Forelimb muscle (tissue), 1 donor: ENCODE data around the gene TOM1L2. TPM values are rescaled to one million over a fixed set of nuclear protein-coding genes. Genes with fewer than 3 reads are reported as not detected.
"Not testable (repeated sequence)": the region's sequence is repeated elsewhere in the genome, so short reads cannot be mapped to it uniquely, and the experiment has no call there.

Experiments used
- DNase-seq: peaks from one replicate; pipeline ENCODE4 v3.0.0-alpha.2; 2013; ENCODE audit warnings: low read depth
- polyA plus RNA-seq: library from polyadenylated mRNA; unstranded; fragments of 120-200 nt; gene quantifications from one replicate; pipeline ENCODE4 v1.2.1, GENCODE V29; 2013; ENCODE audit not compliant: insufficient read length

TOM1L2 gene
- polyA plus RNA-seq, 1 donor, result 36.3 TPM

DNA sequence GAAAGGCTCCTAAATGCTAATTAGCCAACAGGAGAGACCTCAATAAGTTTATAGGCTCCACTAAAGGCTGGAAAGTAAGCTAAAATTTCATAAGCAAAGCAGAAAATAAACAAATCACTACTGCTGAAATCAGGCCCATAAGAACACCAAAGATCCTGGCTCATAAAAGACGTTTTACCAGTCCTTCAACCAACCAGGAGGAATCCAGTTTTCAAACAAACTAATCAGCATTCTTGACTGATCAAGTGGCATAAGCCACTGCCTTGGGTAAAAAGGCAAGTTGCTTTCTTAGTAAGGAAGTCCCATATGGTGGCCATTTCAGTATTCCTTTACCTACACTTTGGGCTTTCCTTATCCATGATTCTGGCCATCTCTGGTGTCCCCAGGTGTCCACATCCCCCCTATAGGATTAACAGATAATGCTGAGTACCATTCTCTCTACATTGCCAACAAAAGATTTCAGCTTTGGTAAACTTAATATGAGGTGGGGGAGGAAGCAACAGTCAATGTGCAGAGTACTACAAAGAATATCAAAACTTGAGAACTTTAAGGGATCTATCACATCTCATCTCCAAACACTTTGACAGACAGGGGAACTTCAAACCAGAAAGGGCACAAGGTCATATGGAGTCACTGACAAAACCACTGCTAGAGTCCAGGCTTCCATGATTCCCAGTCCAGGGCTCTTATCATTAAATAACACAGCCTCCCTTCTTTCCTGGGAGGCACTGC lies 1.3 kb downstream of the TOM1L2 start:
- no peak for DNase-seq

DNA sequence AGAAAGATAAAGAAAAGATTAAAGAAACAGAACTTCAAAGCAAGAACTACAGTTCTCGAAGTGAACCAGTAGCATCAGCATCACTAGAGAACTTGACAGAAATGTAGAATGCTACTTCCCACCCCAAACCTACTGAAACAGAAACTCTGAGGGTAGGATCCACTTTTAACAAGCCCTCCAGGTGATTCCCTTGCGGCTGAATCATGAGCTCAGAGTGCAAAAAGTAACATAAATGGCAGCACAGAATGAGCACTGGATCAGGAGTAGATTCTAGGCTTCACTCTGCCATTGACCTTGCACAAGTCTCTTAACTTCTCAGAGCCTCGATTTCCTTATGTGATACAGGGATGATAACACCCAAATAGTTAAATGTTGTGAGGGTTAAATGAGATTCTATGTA lies 5.8 kb downstream of the TOM1L2 start:
- no peak for DNase-seq

DNA sequence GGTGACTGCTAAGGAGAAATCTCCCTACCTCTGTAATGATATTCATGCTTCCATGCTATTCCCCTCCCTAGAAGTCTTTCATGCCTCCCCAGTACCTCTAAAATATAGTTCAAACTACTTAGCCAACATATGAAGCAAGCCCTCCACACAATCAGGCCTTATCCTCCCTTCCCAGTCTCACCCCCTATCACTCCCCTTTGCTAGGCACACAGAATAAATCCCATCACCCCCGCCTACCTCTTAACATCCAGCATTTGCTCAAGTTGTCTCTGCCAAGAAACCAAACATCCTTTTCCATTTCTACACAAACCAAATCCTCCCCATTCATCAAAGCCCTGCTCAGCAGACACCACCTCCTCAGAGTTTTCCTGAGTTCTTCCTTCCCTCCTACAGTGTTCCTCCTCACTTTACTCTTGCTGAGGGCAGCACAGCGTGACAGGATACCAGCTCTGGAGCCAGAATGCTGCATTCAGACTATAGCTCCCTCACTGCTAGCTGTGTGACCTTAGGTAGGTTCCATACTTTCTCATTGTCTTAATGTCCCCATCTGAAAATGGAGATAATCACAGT lies 7.0 kb downstream of the TOM1L2 start:
- no peak for DNase-seq

DNA sequence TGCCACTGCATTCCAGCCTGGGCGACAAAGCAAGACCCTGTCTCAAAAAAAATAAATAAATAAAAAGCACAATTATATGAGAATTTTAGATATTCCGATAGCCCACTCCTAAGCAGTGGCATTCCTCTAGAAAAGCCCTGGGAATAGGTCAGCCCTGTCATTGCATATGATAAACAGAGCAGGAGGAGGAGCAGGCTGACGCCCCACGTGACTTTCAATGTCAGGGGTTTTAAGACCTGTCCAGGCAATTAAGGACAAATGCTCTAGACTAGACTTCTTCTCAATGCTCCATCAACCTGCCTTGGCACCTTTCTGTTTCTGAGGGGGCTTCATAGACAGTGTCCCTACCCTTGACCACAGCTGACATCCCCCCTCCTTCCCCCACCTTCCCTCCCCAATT lies 7.5 kb downstream of the TOM1L2 start:
- no peak for DNase-seq

DNA sequence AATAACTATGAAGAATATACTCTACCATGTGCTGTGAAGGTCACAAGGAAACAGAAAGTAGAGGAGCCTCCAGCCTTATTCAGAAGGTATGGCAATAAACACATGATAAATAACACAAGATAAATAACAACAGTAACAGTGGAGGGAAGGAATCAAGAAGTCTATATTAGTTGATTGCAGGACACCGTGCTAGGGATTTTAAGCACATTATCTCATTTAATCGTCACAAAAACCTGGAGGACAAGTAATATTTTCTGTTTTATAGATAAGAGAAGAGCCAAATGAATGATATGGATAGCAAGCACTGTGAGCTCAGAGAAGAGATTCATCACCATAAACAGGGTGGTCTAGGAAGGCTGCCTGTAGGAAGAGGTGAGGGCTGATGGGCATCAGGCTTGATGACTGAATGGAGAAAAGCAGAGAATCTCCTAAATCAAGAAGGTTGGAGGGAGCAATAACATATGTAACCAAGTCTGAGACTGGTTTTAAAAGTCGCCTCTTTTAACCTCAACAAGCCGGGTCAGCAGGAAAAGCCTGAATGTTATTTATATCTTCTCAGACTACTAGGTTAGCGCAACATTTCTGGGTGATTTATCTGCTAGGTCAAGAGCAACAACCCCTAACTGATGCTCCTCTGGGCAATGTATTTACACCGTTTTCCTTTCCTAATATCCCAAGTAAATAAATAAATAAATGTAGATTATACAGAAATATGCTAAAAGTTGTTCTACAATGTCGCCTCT lies 8.3 kb downstream of the TOM1L2 start:
- no peak for DNase-seq

DNA sequence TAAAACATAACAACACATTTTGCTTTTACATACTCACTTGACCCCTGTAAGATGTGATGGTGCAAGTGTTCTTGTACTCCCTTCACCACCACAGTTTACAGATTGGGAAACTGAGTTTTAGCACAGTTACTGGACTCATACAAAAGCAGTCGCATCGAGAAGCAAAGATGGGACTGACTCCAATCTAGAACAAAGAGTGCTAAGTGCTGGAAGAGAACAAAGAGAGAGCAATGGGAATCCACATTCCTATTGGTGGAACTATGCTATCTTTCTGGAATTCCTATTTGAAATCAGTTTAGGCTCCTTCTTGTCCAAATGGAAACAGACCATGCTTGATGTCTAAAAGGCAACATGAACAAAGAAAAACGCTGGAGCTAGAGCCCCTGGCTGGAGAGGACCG lies 9.1 kb downstream of the TOM1L2 start:
- no peak for DNase-seq

DNA sequence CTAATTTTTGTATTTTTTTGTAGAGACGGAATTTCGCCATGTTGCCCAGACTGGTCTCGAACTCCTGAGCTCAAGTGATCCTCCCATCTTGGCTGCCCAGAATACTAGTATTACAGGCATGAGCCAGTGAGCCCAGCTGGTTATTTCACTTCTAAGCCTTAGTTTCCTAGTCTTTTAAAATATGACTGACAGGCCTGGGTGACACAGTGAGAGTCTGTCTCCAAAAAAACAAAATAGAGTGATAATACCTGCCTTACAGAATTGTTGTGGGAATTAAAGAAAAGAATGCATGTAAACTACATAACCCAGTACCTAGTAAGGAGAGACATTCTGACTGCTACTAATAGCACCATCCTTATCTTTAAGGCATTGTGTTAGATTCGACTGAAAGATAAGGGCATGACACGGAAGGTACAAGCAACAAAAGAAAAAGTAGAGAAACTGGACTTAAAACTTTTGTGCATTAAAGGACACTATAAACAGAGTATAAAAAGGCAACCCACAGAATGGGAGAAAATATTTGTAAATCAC lies 11.6 kb downstream of the TOM1L2 start:
- DNase-seq, result no peak

DNA sequence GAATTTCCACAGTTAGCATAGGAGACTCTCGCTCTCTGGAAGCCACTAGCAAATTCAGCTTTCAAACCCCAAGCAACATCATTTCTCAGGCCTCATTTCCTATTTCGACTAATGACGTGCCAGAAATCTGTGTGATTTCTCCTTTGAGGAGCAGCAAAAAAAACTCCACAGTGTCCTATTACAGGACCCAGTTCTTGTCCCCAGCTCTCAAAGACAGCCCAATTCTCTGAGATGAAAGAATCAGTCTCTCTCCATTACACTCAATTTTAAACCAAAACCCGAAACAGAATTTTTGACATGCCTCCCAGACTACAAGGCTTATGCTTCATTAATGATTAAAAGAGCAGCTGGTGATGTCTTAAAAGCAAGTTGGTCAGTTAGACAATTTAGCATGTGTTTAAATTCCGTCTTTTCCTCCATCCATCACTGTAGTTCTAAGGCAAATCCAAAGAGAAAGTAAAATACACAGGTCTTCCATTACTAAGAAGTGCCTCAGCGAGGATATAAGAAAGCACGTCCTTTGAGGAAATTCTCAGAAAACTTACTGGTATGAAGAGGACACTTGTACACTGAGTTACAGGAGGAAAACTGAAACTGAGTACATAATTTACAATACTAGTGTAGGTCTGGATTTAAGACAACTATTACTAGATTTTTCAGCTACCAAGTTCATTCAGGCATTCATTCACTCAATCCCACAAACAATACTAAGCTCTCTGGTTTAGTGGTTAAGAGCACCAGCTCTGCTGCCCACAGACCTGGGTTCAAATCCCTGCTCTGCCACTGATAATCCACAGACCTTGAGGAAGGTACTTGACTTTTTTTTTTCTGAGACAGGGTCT lies 12.5 kb downstream of the TOM1L2 start:
- peak; percentile 31 for DNase-seq

DNA sequence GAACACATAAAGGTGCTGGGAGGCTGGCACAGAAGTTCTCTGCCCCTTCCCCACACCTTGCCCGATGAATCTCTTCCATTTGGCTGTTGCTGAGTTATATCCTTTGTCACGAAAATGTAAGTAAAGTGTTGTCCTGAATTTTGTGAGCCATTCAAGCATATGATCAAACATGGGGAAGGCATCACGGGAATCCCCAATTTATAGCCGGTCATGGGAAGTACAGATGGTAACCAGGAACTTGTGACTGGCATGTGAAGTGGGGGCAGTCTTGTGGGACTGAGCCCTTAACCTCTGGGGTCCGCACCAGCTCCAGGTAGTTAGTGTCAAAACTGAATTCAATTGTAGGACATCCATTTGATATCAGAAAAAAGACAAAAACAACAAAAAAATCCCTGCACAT lies 13.2 kb downstream of the TOM1L2 start:
- DNase-seq, result no peak

DNA sequence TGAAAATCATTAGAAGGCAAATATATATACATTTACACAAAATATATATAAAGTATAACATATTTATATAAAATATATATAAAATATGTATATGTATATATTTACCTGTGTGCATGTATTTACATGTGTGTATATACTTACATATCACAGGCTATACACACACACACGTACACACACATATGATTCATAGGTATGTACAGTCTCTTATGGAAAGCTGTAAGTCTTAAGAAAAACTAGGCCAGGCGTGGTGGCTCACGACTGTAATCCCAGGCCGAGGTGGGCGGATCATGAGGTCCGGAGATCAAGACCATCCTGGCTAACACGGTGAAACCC lies 14.7 kb downstream of the TOM1L2 start:
- DNase-seq, result no peak

DNA sequence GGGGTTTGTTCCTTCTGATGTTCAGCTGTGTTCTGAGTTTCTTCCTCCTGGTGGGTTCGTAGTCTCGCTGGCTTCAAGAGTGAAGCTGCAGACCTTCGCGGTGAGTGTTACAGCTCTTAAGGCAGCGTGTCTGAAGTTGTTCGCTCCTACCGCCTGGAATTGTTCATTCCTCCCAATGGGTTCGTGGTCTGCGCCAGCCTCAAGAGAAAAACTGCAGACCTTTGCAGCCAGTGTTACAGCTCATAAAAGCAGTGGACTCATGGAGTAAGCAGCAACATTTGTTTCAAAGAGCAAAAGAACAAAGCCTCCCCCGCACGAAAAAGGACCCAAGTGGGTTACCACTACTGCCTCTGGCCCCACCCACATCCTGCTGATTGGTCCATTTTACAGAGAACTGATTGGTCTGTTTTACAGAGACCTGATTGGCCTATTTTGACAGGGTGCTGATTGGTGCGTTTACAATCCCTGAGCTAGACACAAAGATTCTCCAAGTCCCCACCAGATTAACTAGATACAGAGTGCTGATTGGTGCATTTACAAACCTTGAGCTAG lies 16.3 kb downstream of the TOM1L2 start:
- DNase-seq, result not testable (repeated sequence)

DNA sequence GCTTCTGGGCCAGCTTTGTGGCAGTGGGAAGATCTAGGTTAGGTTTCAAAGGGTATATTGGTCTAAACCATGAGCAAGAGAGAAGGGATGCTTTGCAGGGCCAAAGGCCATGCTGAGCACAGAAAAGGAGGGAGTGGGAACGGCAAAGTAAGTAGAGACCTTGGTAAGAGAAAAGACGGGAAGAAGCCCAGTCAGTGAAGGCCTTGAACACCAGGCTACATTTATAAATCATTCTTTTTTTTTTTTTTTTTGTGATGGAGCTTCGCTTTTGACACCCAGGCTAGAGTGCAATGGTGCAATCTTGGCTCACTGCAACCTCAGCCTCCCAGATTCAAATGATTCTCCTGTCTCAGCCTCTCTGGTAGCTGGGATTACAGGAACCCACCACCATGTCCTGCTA lies 18.1 kb downstream of the TOM1L2 start:
- DNase-seq, result no peak

DNA sequence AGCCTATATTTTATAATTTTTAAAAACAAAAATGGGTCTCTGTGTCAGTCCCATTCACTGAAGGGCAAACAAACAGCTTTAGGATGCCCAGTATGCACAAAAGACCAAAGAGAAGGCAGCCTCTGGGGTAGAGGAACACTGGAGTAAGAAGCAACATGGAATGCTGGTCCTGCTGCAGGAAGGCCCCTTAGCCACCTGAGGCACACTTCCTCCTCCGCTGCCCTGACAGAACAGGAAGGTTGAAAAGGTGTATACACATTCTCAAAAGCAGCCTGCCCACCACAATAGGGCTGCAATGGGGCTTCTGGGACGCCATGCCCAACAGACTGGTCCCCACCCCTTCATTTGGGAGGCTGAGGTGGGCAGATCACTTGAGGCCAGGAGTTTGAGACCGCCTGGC lies 19.5 kb downstream of the TOM1L2 start:
- DNase-seq, result no peak

DNA sequence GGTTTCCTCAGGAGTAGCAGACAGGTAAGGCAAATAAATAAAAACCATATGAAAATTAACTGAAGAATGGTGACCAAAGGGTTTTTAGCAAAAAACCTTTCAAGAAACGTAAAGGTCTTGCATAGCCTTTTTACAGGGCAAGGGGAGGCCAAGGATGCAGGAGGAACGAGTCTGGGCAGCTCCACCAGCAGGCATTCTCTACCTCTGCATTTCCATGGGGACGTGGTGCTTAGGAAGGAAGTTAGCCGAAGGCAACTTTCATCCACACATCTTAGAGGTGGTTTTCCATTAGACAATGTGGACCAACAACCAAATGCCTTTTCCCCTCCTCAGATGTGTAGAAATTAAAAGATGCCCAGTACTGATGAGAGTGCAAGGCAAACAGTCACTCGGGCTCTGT lies 20.7 kb downstream of the TOM1L2 start:
- DNase-seq, result no peak

DNA sequence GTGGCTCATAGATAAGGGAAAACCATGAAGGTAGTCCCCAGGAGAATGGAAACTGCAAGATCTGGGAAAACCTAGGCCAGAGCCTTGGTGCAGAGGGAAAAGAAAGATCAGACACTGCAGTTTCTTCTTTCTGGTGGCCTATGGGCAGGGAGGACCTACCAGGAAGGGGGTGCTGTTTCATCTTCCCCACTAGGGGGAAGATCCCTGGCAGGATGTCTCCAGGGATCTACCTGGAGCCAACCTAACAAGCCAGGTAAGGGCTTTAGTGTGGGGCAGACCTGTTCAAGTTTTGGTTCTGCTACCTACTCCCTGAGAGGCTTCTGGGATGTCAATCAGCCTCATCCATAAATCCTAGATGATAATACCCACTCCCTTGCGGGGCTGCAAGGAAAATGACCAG lies 21.4 kb downstream of the TOM1L2 start:
- DNase-seq, result no peak

DNA sequence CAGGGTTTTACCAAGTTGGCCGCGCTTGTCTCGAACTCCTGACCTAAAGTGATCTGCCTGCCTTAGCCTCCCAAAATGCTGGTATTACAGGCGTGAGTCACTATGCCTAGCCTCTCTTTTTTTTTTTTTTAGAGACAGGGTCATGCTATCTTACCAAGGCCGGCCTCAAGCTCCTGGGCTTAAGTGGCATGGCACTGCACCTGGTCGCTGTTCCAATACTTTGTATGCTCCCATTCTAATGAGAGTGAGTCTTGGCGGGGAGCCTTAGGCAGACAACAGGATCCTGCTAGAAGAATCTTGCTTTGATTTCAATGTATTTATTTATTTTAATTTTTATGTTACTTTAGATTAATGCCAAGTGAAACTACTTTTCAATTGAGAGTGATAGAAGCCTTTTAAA lies 21.9 kb downstream of the TOM1L2 start:
- DNase-seq, result no peak

DNA sequence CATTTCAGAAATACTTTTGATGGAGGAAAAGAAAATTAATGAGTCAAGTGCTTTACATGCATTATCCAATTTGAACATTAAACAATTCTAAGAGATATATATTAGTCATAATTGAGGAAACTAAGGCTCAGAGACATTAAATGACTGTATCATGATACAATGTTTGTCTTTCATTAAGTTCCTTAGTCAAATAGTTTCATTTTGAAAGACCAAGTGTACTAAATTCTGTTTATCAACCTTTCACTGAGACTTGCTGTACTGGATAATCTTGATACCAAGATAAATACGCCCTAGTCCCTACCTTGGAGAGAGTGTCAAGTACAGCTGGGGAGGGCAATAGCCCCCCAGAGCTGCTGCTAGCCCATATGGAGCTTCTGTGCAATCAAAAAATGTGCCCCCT lies 24.2 kb downstream of the TOM1L2 start:
- no peak for DNase-seq

DNA sequence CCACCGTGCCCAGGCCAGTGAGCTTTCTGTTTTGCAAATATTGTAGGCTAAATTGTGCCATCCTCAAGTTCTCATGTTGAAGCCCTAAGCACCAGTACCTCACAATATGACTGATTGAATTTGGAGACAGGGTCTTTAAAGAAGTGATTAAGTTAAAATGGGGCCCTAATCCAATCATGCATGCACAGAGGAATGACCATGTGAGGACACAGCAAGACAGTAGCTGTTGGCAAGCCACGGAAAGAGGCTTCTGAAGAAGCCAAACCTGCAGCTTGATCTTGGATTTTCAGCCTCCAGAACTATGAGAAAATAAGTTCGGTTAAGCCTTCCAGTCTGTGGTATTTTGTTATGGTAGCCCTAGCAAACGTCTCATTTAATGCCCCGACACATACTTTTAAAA lies 24.9 kb downstream of the TOM1L2 start:
- DNase-seq, result no peak

DNA sequence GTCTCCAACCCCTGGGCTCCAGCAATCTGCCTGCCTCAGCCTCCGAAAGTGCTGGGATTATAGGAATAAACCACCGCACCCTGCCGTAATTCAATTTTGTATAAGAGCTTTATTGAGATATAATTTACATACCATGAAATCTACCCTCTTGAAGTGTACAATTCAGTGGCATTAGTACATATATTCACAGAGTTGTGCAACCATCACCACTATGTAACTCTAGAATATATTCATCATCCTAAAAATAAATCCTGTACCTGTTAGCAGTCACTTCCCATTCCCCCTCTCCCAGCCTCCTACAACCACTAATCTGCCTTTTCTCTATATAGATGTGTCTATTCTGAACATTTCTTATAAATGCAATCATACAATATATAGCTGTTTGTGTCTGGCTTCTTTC lies 26.1 kb downstream of the TOM1L2 start:
- DNase-seq, result no peak

DNA sequence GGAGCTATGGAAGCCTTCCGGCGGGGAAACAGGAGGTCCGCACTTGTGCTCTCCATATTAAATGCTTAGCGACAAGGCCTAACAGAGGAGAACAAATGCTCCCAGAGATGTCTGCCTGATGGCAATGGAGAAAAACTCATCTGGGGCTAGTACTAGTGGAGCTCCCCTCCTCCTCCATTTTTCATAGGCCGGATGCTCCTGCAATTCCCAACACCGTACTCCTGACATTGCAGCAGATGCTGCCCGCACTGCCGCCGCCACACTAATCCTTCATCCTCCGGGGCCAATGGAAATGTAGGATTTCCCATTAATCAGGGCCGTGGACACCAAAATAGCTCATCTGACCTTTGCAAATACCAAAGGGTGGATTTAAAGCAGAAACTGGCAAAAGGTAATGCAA lies 27.5 kb downstream of the TOM1L2 start:
- DNase-seq, result no peak

DNA sequence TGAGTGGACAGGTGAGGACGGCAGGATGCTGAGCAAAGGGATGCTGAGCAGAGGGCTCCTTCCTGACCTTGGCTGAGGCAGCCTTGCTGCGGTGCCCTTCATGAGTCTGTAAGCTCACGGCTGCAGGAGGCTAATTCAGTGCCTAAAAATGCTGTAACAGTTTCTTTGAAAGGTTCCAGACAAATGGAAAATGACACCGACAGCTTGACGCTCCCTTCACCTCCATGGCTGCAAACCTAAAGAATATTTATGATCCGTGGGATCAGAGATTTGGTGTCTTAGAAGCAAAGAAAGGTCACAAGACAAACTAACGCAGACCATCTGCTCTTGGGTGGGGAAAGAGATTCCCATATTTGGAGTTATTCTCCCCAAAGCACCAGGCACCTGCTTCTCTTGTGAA lies 28.0 kb downstream of the TOM1L2 start:
- DNase-seq, result no peak
